Esophagus (tissue), 2 donors: ENCODE data around the gene SLC22A23. TPM values are rescaled to one million over a fixed set of nuclear protein-coding genes. Genes with fewer than 3 reads are reported as not detected.

Source experiments
- H3K27ac ChIP-seq, 2 donors: one replicate each; pipeline ENCODE4 v1.5.1; 2013; ENCODE audit warnings: low read depth in 2 of 2, mild to moderate bottlenecking in 2 of 2, inconsistent platforms in 1 of 2, low read length in 1 of 2, moderate library complexity in 1 of 2
- H3K27me3 ChIP-seq, 2 donors: one replicate each; pipeline ENCODE4 v1.6.1; 2013; ENCODE audit warnings: low read length in 2 of 2, control low read depth in 1 of 2, mild to moderate bottlenecking in 1 of 2; ENCODE audit not compliant: insufficient read depth in 2 of 2, control insufficient read depth in 1 of 2
- H3K36me3 ChIP-seq, 2 donors: one replicate each; pipeline ENCODE4 v1.6.1; 2013; ENCODE audit warnings: low read length in 1 of 2; ENCODE audit not compliant: control insufficient read depth in 2 of 2, insufficient read depth in 2 of 2
- H3K4me1 ChIP-seq, 2 donors: one replicate each; pipeline ENCODE4 v1.6.1; 2013; ENCODE audit warnings: low read length in 1 of 2; ENCODE audit not compliant: control insufficient read depth in 2 of 2, insufficient read depth in 2 of 2
- H3K4me3 ChIP-seq, 2 donors: one replicate each; pipeline ENCODE4 v1.5.1; 2013; ENCODE audit warnings: low read length in 2 of 2, mild to moderate bottlenecking in 2 of 2, low read depth in 1 of 2, moderate library complexity in 1 of 2
- H3K9me3 ChIP-seq, 2 donors: one replicate each; pipeline ENCODE4 v1.6.1; 2013; ENCODE audit warnings: mild to moderate bottlenecking in 2 of 2, low read depth in 1 of 2, low read length in 1 of 2, moderate library complexity in 1 of 2; ENCODE audit not compliant: control insufficient read depth in 2 of 2, insufficient read depth in 1 of 2
- WGBS, 2 donors: extraction: QIAGEN DNeasy Blood & Tissue Kit; methylation state at CpG; one replicate each; pipeline ENCODE4 v1.1.7; 2013; 5-methylcytosine and 5-hydroxymethylcytosine counted together
- polyA plus RNA-seq, 2 donors: library from polyadenylated mRNA; stranded (reverse); fragments of 200-250 nt; gene quantifications; one replicate each; pipeline ENCODE4 v1.2.3, GENCODE V29; 2013
- donor health status: healthy with polysubstance abuse.
- donor health status: Bipolar disorder and iron deficiency.

The SLC22A23 gene
- polyA plus RNA-seq, 2 donors: 12.5 to 15.4 TPM

DNA sequence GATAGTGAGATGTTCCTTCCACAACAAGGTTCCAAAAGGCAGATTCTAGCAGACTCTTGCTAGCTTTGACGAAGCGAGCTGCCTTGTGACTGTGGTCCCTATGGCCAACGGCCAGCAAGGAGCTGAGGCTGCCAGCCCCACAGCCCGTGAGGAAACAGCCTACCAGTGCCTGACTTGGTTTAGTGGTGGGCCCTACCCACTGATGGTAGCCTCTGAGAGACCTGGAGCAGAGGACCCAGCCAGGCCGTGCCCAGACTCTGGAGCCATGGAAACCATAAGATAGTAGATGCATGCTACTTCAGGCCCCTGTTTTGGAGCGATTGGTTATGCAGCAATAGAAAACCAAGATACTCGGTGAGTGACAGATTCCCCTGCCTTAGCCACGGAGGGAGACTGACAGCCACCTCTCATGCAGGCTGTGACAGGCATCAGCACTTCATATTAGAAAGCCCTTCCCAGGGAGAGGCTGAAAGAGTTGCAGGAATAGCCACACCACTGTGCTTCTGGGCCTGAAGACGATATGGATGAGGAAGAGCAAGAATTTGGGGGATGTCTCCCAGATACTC is 178.9 kb downstream of the SLC22A23 start:
- WGBS, 2 donors: 77 to 79% methylated on average over 9 of the region's 9 CpGs
- Histone ChIP-seq H3K36me3 (peaks cover 3 to 18% of the 10 kb centered on the region in 2 donors), H3K27me3 (no peaks in the 10 kb centered on the region), H3K27ac (no peak overlapping the region), H3K4me1 (peaks cover 0 to 3% of the 10 kb centered on the region in 2 donors), H3K4me3 (no peak overlapping the region), H3K9me3 (no peaks in the 10 kb centered on the region)

DNA sequence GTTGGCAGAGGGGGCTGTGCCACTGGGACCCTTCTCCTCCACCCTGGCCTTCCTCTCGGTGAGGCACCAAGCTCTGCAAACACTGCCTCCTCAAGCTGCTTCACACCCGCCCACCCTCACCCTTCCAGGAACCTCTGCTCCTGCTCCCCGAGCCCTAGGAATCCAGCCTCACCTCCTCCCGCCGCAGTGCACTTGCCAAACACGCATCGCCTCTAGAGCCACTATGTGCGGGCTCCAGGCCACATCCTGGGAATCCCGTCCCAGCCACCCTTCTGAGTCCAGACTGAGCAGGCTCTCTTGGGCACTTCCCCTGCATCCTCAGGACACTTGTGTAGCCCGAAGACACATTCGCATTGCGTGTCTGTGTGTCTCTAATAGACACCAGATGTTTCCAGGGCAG is 179.6 kb downstream of the SLC22A23 start:
- peaks cover 8 to 22% of the 10 kb centered on the region in 2 donors for H3K36me3 ChIP-seq
- WGBS, 2 donors: 76 to 77% methylated on average over 12 of the region's 12 CpGs
- no peak overlapping the region for H3K4me3 ChIP-seq
- H3K4me1 ChIP-seq: peaks cover 0 to 3% of the 10 kb centered on the region in 2 donors
- no peaks in the 10 kb centered on the region for H3K27me3 ChIP-seq
- H3K9me3 ChIP-seq: no peaks in the 10 kb centered on the region
- H3K27ac ChIP-seq: no peak overlapping the region

DNA sequence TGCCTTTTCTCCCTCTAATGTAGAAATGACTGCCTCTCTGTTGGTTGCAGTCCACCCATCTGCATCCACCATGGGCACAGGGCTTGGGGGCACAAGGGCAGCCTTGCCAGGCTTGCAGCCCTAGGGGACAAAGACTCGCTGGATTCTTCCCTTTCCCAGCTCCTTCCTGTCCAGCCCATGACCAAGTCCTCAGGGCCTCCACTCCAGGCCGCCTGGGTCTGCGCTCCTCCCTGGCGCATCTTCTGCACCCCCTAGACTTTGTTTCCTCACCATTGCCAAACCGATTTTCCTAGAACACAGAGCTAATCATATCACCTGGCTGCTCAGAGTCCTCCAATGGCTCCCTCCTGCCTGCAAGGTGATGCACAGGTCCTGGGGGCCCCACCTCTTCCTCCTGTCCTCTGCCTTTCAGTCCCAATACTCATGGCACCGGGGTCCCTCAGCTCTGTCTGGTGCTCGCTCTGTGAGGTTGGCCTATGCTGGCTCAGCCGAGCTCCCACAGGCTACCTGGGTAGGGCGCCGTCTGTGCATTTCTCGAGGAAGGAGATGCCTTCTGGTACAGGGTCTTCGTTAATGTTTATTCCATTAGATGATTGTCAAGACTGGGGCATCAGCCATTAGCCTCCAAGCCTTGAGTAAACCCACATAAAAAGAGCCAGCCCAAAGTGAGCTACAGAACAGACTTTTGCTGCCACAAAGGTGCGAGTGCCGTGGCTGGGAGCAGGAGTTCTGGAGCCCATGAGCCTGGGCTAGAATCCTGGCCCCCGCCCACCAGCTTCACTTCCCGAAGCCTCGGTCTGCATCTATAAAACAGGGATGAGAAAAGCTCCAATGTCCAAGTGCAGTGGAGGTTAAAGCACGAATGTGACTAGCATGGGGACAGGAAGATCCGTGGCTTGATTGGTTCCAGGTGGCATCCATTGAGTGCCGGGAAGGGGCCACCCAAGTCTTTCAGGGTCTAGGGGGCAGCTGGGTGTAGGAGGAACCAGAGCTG is 180.4 kb downstream of the SLC22A23 start:
- Histone ChIP-seq H3K4me1 (peaks cover 0 to 3% of the 10 kb centered on the region in 2 donors), H3K27me3 (no peaks in the 10 kb centered on the region), H3K36me3 (peaks cover 13 to 28% of the 10 kb centered on the region in 2 donors), H3K4me3 (no peak overlapping the region), H3K27ac (no peak overlapping the region), H3K9me3 (no peaks in the 10 kb centered on the region)
- WGBS, 2 donors: 81 to 85% methylated on average over 20 of the region's 20 CpGs

DNA sequence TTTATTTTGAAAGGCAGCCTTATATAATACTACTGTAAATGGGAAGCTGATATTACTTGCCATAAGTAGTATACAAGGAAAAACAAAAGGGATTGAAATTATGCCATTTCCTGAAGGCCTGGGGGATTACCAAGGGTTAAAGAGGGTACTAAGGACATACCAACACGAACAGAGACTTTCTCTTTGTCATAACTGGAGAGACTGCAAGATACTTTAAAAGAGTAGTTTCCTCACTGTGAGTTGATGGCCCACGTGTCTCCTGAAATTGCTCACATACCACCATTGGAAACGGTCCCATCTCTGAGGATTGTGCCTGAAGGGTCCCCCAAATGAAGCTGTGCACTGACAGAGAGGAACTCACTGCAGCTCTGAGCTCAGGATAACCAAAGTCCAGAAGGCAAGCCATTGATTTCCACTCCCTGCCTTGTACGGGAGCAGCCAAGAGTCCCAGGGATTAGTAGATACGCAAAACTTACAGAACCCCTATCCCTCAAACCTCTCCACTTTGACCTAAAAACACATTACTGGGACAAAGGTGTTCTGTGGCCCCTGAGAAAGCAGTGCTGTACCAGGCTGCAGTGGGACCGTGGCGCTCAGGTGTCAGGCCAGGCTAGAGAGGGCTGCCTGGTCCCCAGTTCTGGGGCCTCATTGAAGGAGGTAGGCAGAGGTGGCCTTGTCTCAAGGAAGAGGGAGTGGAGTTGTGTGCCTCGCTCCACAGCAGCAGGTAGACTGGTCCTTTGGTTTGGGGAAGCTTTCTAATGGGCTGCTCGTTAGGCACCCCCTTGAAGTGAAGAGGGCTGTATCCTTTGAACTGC is 182.9 kb downstream of the SLC22A23 start:
- H3K4me1 ChIP-seq: peaks cover 0 to 3% of the 10 kb centered on the region in 2 donors
- no peaks in the 10 kb centered on the region for H3K27me3 ChIP-seq
- H3K9me3 ChIP-seq: no peaks in the 10 kb centered on the region
- H3K4me3 ChIP-seq: no peak overlapping the region
- WGBS, 2 donors: 75 to 77% methylated on average over 9 of the region's 9 CpGs
- peaks cover 16 to 44% of the 10 kb centered on the region in 2 donors for H3K36me3 ChIP-seq
- no peak overlapping the region for H3K27ac ChIP-seq

DNA sequence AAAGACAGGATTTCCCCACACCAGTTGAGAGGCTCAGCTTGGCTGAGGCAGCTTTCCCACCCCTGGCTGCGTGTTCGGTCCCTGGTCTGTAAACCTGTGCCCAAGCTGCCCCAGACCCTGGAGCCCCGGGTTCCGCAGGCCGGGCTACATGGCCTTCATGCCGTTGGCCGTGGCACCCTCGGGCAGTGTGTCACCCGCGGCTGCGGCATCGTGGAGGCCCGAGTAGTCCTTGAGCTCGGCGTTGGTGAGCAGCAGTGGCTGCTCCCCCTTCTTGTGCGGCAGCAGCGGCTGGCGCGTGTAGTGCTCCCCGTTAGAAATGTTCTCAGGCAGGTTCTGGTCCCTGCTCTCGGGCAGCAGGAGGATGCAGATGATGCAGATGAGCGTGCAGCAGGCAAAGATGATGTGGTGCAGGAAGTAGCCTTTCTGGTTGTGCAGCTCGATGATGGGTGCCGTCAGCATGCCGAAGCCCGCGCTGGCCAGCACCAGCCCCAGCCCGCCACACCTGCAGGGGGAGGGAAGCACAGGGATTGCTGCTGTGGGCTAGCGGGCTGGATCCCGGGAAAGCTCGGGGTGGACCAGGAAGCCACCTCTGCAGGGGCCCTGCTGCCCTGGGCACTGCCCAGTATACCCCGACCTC is 183.8 kb downstream of the SLC22A23 start:
- Histone ChIP-seq H3K4me1 (peaks cover 0 to 3% of the 10 kb centered on the region in 2 donors), H3K27ac (no peak overlapping the region), H3K27me3 (no peaks in the 10 kb centered on the region), H3K36me3 (peaks cover 16 to 47% of the 10 kb centered on the region in 2 donors), H3K4me3 (no peak overlapping the region), H3K9me3 (no peaks in the 10 kb centered on the region)
- 87 to 90% methylated on average over 32 of the region's 32 CpGs for WGBS, 2 donors

DNA sequence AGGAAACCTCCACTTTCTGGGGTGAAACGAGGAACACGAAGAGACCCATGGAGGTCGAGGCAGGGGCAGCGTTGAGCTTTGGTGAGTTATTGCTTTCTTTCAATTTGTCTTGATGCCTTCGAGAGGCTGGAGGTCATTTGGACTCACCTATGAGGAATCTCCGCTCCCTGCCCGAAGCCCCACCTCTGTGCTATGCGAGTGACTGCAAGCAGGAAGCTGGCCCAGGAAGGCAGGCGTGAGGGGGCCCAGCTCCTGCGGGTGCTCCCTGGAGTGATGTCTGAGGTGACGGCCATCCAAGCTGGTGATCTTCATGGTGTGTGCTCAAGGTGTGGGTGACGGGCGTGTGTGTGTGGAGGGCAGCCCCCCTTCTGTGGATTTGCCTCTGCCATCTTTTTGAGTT is 185.1 kb downstream of the SLC22A23 start:
- Histone ChIP-seq H3K36me3 (peaks cover 13 to 45% of the 10 kb centered on the region in 2 donors), H3K27me3 (no peaks in the 10 kb centered on the region), H3K4me3 (no peak overlapping the region), H3K4me1 (peaks cover 0 to 3% of the 10 kb centered on the region in 2 donors), H3K27ac (no peak overlapping the region), H3K9me3 (no peaks in the 10 kb centered on the region)
- WGBS, 2 donors: 86 to 88% methylated on average over 13 of the region's 13 CpGs

DNA sequence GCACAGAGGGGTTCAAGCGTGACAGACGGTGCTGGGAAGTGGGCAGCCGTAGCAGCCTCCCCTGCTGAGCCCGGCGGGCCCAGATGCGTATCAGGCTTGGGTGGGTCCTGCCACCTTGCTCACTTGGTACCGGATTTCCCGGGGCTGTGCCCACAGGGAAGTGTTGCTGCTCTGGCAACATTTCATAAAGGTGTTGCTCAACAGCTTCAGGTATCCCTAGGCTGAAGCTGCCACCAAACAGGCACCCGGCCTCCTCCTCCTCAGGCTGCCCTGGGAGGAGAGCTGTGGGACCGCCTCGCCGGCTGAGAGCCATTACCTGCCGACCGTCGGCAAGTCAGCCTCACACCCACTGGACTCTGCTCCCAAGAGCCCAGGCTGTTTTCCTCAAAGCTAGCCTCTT is 186.6 kb downstream of the SLC22A23 start:
- Histone ChIP-seq H3K36me3 (peaks cover 13 to 46% of the 10 kb centered on the region in 2 donors), H3K4me3 (no peak overlapping the region), H3K9me3 (no peaks in the 10 kb centered on the region), H3K4me1 (peaks cover 3 to 5% of the 10 kb centered on the region in 2 donors), H3K27me3 (no peaks in the 10 kb centered on the region), H3K27ac (no peak overlapping the region)
- WGBS, 2 donors: 66 to 72% methylated on average over 14 to 15 of the region's 15 CpGs

DNA sequence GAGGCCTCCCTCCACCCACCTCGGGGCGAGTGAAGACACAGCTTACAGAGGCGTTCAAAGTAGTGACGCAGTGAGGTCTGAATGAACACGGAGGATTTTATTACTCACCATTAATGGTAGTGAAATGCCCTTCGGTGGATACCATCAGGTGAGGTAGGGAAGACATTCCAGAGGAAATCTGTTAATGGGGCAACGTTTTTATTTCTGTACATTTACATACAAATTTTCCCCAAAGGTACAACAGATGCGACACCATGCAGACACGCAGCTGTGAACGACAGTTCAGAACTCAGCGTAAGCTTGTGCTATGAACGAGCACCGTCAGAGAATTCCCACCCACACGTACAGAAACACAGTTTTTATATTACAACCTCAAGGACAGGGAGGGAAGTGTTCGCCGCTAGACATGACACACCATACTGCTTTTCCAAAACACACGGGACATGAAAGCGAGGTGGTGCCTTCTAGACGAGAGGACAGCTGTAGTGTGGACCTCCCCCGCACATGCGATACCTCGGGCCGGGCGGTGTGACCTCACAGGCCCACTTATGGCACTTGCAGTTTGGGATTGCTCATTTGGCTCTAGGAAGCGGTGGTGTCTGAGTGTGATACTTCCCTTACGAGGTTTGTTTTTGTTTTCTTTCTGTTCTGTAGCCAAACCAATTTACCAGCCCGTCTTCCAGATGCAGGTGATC is 187.4 kb downstream of the SLC22A23 start:
- peaks cover 3 to 6% of the 10 kb centered on the region in 2 donors for H3K4me1 ChIP-seq
- no peaks in the 10 kb centered on the region for H3K27me3 ChIP-seq
- 80 to 82% methylated on average over 27 of the region's 27 CpGs for WGBS, 2 donors
- H3K36me3 ChIP-seq: peaks cover 13 to 47% of the 10 kb centered on the region in 2 donors
- H3K27ac ChIP-seq: no peak overlapping the region
- no peak overlapping the region for H3K4me3 ChIP-seq
- no peaks in the 10 kb centered on the region for H3K9me3 ChIP-seq
